HepG2 (cell line): ENCODE data around the gene TULP3. TPM values are rescaled to one million over a fixed set of nuclear protein-coding genes. Genes with fewer than 3 reads are reported as not detected.

Experiments
- ATM ChIP-seq: fragments of 450-650 bp; IDR thresholded peaks from 2 replicates; pipeline ENCODE4 v1.7.1; 2017; ENCODE audit warnings: mild to moderate bottlenecking, borderline replicate concordance
- FOXK1 ChIP-seq: sonication (generic); formaldehyde crosslinking; IDR thresholded peaks from 2 replicates; pipeline ENCODE4 v1.4.0; 2020; ENCODE audit warnings: low read depth, missing genetic modification reagents, borderline replicate concordance
- FOXK2 ChIP-seq: fragments of 450-650 bp; IDR thresholded peaks from 2 replicates; pipeline ENCODE4 v1.6.1; 2016
- GABPB1 ChIP-seq: IDR thresholded peaks from 2 replicates; pipeline ENCODE4 v1.6.1; 2016; ENCODE audit warnings: mild to moderate bottlenecking, missing genetic modification reagents, moderate library complexity, missing compliant biosample characterization
- MED1 ChIP-seq: sonication (generic); formaldehyde crosslinking; IDR thresholded peaks from 2 replicates; pipeline ENCODE4 v1.4.0; 2020; ENCODE audit warnings: missing genetic modification reagents
- MED8 ChIP-seq: sonication (generic); formaldehyde crosslinking; IDR thresholded peaks from 2 replicates; pipeline ENCODE4 v1.8.1; 2023; ENCODE audit warnings: mild to moderate bottlenecking, missing genetic modification reagents; ENCODE audit not compliant: insufficient replicate concordance
- NONO ChIP-seq, 2 experiments: fragments of 450-650 bp in 1 of 2; sonication (generic) in 1 of 2; formaldehyde crosslinking in 1 of 2; IDR thresholded peaks in 1 of 2; conservative IDR thresholded peaks in 1 of 2; 2 replicates each; pipeline versions ENCODE4 v1.6.1 to v1.8.0; 2017 to 2022; ENCODE audit warnings: mild to moderate bottlenecking in 1 of 2, missing genetic modification reagents in 1 of 2, moderate library complexity in 1 of 2
- NPAS2 ChIP-seq: sonication (generic); formaldehyde crosslinking; IDR thresholded peaks from 2 replicates; pipeline ENCODE4 v1.8.0; 2022; ENCODE audit warnings: mild to moderate bottlenecking, missing genetic modification reagents, borderline replicate concordance
- NR1H2 ChIP-seq: sonication (generic); formaldehyde crosslinking; IDR thresholded peaks from 2 replicates; pipeline ENCODE4 v1.8.1; 2022; ENCODE audit warnings: low read depth, missing genetic modification reagents, borderline replicate concordance
- PCBP2 ChIP-seq: fragments of 200-400 bp; formaldehyde crosslinking; optimal IDR thresholded peaks from 2 replicates; pipeline ENCODE3; 2018; ENCODE audit warnings: low read length, low read depth; ENCODE audit not compliant: poor library complexity, severe bottlenecking
- SP2 ChIP-seq: sonication (generic); formaldehyde crosslinking; IDR thresholded peaks from 2 replicates; pipeline ENCODE4 v1.5.1; 2020; ENCODE audit warnings: mild to moderate bottlenecking, missing genetic modification reagents
- SYNCRIP ChIP-seq: fragments of 200-400 bp; formaldehyde crosslinking; IDR thresholded peaks from 2 replicates; pipeline ENCODE4 v1.6.1; 2018; ENCODE audit warnings: mild to moderate bottlenecking, low read depth, low read length; ENCODE audit not compliant: insufficient read depth
- TSC22D2 ChIP-seq: sonication (generic); formaldehyde crosslinking; IDR thresholded peaks from 2 replicates; pipeline ENCODE4 v1.5.1; 2020; ENCODE audit warnings: missing genetic modification reagents, mild to moderate bottlenecking, borderline replicate concordance
- XBP1 ChIP-seq: sonication (generic); formaldehyde crosslinking; IDR thresholded peaks from 2 replicates; pipeline ENCODE4 v1.5.0; 2020; ENCODE audit warnings: missing genetic modification reagents
- ZFP36 ChIP-seq: fragments of 150-350 bp; IDR thresholded peaks from 2 replicates; pipeline ENCODE4 v1.6.1; 2018; ENCODE audit warnings: borderline replicate concordance, low read length, low read depth; ENCODE audit not compliant: partially characterized antibody
- ZNF138 ChIP-seq: sonication (generic); formaldehyde crosslinking; IDR thresholded peaks from 2 replicates; pipeline ENCODE4 v1.5.0; 2020; ENCODE audit warnings: mild to moderate bottlenecking, low read depth, missing genetic modification reagents
- ZNF235 ChIP-seq: sonication (generic); formaldehyde crosslinking; IDR thresholded peaks from 2 replicates; pipeline ENCODE4 v1.8.1; 2023; ENCODE audit warnings: mild to moderate bottlenecking, missing genetic modification reagents, borderline replicate concordance
- ZNF256 ChIP-seq: sonication (generic); formaldehyde crosslinking; conservative IDR thresholded peaks from 2 replicates; pipeline ENCODE4 v1.4.0; 2020; ENCODE audit warnings: missing genetic modification reagents
- ZNF44 ChIP-seq: sonication (generic); formaldehyde crosslinking; IDR thresholded peaks from 2 replicates; pipeline ENCODE4 v1.5.1; 2020; ENCODE audit warnings: mild to moderate bottlenecking, missing genetic modification reagents
- ZNF713 ChIP-seq: sonication (generic); formaldehyde crosslinking; IDR thresholded peaks from 2 replicates; pipeline ENCODE4 v1.4.0; 2020; ENCODE audit warnings: mild to moderate bottlenecking, missing genetic modification reagents
- ZNF775 ChIP-seq: sonication (generic); formaldehyde crosslinking; IDR thresholded peaks from 2 replicates; pipeline ENCODE4 v1.4.0; 2020; ENCODE audit warnings: missing genetic modification reagents, mild to moderate bottlenecking, moderate library complexity, borderline replicate concordance
- ZSCAN31 ChIP-seq: sonication (generic); formaldehyde crosslinking; IDR thresholded peaks from 2 replicates; pipeline ENCODE4 v1.5.0; 2020; ENCODE audit warnings: low read depth, mild to moderate bottlenecking, missing genetic modification reagents
- ZZZ3 ChIP-seq: sonication (generic); formaldehyde crosslinking; IDR thresholded peaks from 2 replicates; pipeline ENCODE4 v1.4.0; 2020; ENCODE audit warnings: missing genetic modification reagents, mild to moderate bottlenecking, borderline replicate concordance
- polyA plus RNA-seq, 8 experiments: library from polyadenylated mRNA; depleted of rRNA in 3 of 8; stranded (reverse) in 7 of 8; unstranded in 1 of 8; fragments of >200 nt; fragmentation: Illumina TruSeq in 4 of 8; extraction: Trizol in 4 of 8; gene quantifications; 2 replicates each; pipeline versions ENCODE4 v1.2.1 to v1.2.3, GENCODE V29; 2011 to 2016; ENCODE audit warnings: low read depth in 4 of 8, missing spikeins in 1 of 8, mixed read lengths in 1 of 8; ENCODE audit not compliant: insufficient read depth in 1 of 8
- total RNA-seq, 5 experiments: library from RNA; depleted of rRNA; stranded (reverse); fragments of >200 nt; fragmentation: Illumina TruSeq; extraction: Trizol; gene quantifications; 2 replicates each; pipeline ENCODE4 v1.2.3, GENCODE V29; 2016; ENCODE audit warnings: low read depth in 1 of 5
- TF ChIP-seq, protein P1 (sequence below): sonication (generic); formaldehyde crosslinking; IDR thresholded peaks from 2 replicates; pipeline ENCODE4; 2020; ENCODE audit warnings: missing genetic modification reagents, mild to moderate bottlenecking, borderline replicate concordance
- TF ChIP-seq, protein P2 (sequence below): sonication (generic); formaldehyde crosslinking; IDR thresholded peaks from 2 replicates; pipeline ENCODE4 v1.4.0; 2020; ENCODE audit warnings: missing genetic modification reagents

The TULP3 gene
- total and polyA plus RNA-seq, 2 of the 13 experiments (the other 11 are each of a cell fraction or from before 2014, with no cell fraction given): 11.2 to 13.2 TPM

DNA sequence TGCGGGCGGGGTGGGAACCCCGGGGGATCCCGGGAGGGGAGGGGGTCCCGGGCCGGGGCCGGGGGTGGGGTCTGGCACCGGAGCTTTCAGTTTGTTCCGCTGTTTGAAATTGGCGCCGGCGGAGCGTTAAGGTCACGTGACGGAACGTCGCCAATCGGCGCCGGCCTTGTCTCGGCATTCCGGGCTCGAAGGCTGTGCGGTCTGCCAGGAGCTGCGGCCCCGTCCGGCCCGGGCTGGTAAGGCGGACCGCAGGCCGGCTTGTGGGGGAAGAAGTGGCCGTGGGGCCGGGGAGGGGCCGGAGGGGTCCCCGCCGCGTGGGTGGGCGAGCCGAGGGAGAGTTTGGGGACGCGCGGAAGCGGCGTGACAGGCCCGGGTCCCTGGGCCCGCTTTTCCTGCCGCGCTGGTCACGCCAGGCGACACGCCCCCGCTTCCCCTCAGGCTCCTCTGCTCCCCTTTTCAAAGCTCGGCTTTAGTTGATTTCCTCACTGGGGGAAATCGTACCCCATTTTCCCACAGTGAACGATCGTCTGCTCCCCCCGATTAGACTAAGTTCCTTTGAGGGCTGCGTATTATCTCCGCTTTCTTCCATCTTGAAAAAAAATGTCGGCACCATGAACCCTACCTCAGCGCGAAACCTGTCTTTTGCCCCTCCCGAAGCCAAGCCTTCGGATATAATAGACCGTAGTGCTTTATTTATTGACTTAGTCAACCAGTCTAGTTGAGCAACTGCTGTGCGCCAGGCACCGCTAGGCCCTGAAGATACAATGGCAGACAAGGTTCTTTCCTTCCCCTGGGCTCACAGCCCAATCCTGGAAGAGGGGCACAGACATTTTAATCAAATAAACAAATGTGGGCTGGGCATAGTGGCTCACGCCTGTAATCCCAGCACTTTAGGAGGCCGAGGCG is 13.4 kb upstream of the TULP3 start, which contains the start of the genes FOXM1 and RHNO1 (continued):
- TF ChIP-seq, protein P1, sequence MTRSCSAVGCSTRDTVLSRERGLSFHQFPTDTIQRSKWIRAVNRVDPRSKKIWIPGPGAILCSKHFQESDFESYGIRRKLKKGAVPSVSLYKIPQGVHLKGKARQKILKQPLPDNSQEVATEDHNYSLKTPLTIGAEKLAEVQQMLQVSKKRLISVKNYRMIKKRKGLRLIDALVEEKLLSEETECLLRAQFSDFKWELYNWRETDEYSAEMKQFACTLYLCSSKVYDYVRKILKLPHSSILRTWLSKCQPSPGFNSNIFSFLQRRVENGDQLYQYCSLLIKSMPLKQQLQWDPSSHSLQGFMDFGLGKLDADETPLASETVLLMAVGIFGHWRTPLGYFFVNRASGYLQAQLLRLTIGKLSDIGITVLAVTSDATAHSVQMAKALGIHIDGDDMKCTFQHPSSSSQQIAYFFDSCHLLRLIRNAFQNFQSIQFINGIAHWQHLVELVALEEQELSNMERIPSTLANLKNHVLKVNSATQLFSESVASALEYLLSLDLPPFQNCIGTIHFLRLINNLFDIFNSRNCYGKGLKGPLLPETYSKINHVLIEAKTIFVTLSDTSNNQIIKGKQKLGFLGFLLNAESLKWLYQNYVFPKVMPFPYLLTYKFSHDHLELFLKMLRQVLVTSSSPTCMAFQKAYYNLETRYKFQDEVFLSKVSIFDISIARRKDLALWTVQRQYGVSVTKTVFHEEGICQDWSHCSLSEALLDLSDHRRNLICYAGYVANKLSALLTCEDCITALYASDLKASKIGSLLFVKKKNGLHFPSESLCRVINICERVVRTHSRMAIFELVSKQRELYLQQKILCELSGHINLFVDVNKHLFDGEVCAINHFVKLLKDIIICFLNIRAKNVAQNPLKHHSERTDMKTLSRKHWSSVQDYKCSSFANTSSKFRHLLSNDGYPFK (CRISPR knock-in tag): peak; percentile 39; the same call in 1 of the 2 replicates
- no peak for TF ChIP-seq XBP1 (CRISPR knock-in tag)
- TF ChIP-seq SYNCRIP: no peak
- TF ChIP-seq ZNF256 (CRISPR knock-in tag): no peak
- peak; percentile 76; the same call in 1 of the 2 replicates for TF ChIP-seq GABPB1
- TF ChIP-seq ZSCAN31 (CRISPR knock-in tag): peak; percentile 66; the same call in 1 of the 2 replicates
- TF ChIP-seq ZNF138 (CRISPR knock-in tag): 0 out of 2 replicates have a peak, but pooled peaks have one; percentile 74
- TF ChIP-seq MED1 (CRISPR knock-in tag): no peak
- TF ChIP-seq FOXK2: no peak
- no peak for TF ChIP-seq MED8 (CRISPR knock-in tag)
- no peak for TF ChIP-seq ZNF235 (CRISPR knock-in tag)
- TF ChIP-seq, protein P2, sequence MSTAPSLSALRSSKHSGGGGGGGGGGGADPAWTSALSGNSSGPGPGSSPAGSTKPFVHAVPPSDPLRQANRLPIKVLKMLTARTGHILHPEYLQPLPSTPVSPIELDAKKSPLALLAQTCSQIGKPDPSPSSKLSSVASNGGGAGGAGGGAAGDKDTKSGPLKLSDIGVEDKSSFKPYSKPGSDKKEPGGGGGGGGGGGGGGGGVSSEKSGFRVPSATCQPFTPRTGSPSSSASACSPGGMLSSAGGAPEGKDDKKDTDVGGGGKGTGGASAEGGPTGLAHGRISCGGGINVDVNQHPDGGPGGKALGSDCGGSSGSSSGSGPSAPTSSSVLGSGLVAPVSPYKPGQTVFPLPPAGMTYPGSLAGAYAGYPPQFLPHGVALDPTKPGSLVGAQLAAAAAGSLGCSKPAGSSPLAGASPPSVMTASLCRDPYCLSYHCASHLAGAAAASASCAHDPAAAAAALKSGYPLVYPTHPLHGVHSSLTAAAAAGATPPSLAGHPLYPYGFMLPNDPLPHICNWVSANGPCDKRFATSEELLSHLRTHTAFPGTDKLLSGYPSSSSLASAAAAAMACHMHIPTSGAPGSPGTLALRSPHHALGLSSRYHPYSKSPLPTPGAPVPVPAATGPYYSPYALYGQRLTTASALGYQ (CRISPR knock-in tag): no peak
- no peak for TF ChIP-seq PCBP2
- no peak for TF ChIP-seq NPAS2 (CRISPR knock-in tag)
- TF ChIP-seq ZZZ3 (CRISPR knock-in tag): 0 out of 2 replicates have a peak, but pooled peaks have one; percentile 20
- TF ChIP-seq ATM: no peak
- no peak for TF ChIP-seq ZNF775 (CRISPR knock-in tag)
- TF ChIP-seq NONO (IDR thresholded peaks at IDR 0.05): no peak
- peak; percentile 45; the same call in 1 of the 2 replicates for TF ChIP-seq NONO (CRISPR knock-in tag; conservative IDR thresholded peaks at IDR 0.05)
- TF ChIP-seq ZFP36: no peak
- TF ChIP-seq SP2 (CRISPR knock-in tag): peak; percentile 41; the same call in 1 of the 2 replicates
- TF ChIP-seq ZNF44 (CRISPR knock-in tag): no peak
- TF ChIP-seq NR1H2 (CRISPR knock-in tag): no peak; the same call in 1 of the 2 replicates
- TF ChIP-seq ZNF713 (CRISPR knock-in tag): 0 out of 2 replicates have a peak, but pooled peaks have one; percentile 63
- TF ChIP-seq FOXK1 (CRISPR knock-in tag): peak; percentile 49; the same call in 1 of the 2 replicates
- 0 out of 2 replicates have a peak, but pooled peaks have one; percentile 35 for TF ChIP-seq TSC22D2 (CRISPR knock-in tag)
